Smooth muscle cell (in vitro differentiated cells): ENCODE results near the gene VSNL1. TPM values are rescaled to one million over a fixed set of nuclear protein-coding genes. Genes with fewer than 3 reads are reported as not detected.

Experiments
- DNase-seq: peaks from one replicate; lab custom pipeline; 2025; ENCODE audit not compliant: unreplicated experiment; lab: John Stamatoyannopoulos, UW
- H2AFZ ChIP-seq: fragments of 200-600 bp; sonication (generic); 2 replicates; pipeline ENCODE4 v1.6.0; 2016; ENCODE audit warnings: antibody characterized with exemption, low read depth, mild to moderate bottlenecking
- H3F3A ChIP-seq: fragments of 200-600 bp; sonication (generic); 2 replicates; pipeline ENCODE4 v1.6.0; 2017; ENCODE audit warnings: antibody characterized with exemption, low read depth
- H3K27ac ChIP-seq: fragments of 200-600 bp; sonication (generic); 2 replicates; pipeline ENCODE4 v1.5.1; 2016; ENCODE audit warnings: low read depth, mild to moderate bottlenecking
- H3K27me3 ChIP-seq: fragments of 200-600 bp; sonication (generic); 2 replicates; pipeline ENCODE4 v1.6.1; 2016; ENCODE audit warnings: low read depth, mild to moderate bottlenecking
- H3K36me3 ChIP-seq: fragments of 200-600 bp; sonication (generic); 2 replicates; pipeline ENCODE4 v1.5.1; 2016; ENCODE audit warnings: low read depth
- H3K4me1 ChIP-seq: fragments of 200-600 bp; sonication (generic); 2 replicates; pipeline ENCODE4 v1.5.1; 2016; ENCODE audit warnings: low read depth
- H3K4me2 ChIP-seq: fragments of 200-600 bp; sonication (generic); 2 replicates; pipeline ENCODE4 v1.6.0; 2016; ENCODE audit warnings: mild to moderate bottlenecking
- H3K4me3 ChIP-seq: fragments of 200-600 bp; sonication (generic); 2 replicates; pipeline ENCODE4 v1.5.1; 2016; ENCODE audit warnings: mild to moderate bottlenecking
- H3K79me2 ChIP-seq: fragments of 200-600 bp; sonication (generic); 2 replicates; pipeline ENCODE4 v1.6.0; 2016; ENCODE audit warnings: low read depth, mild to moderate bottlenecking
- H3K9ac ChIP-seq: fragments of 200-600 bp; sonication (generic); 2 replicates; pipeline ENCODE4 v1.6.0; 2016; ENCODE audit warnings: low read depth
- H3K9me3 ChIP-seq: fragments of 200-600 bp; sonication (generic); replicated peaks from 2 replicates; pipeline ENCODE4 v1.5.1; 2016; ENCODE audit warnings: low read depth
- H4K20me1 ChIP-seq: fragments of 200-600 bp; sonication (generic); 2 replicates; pipeline ENCODE4 v1.6.0; 2016; ENCODE audit warnings: low read depth
- CTCF ChIP-seq: fragments of 200-600 bp; sonication (generic); IDR thresholded peaks from 2 replicates; pipeline ENCODE4 v1.5.1; 2017; ENCODE audit warnings: borderline replicate concordance, mild to moderate bottlenecking, antibody characterized with exemption; ENCODE audit not compliant: insufficient read depth, poor library complexity, severe bottlenecking
- WGBS: methylation state at CpG from one replicate; pipeline ENCODE4 v1.1.7; 2016; ENCODE audit warnings: low lambda C conversion rate; 5-methylcytosine and 5-hydroxymethylcytosine counted together
- polyA plus RNA-seq: library from polyadenylated mRNA; unstranded; fragments of >200 nt; fragmentation: Nextera tagmentation; extraction: Ambion mirVana; gene quantifications from 2 replicates; pipeline ENCODE4 v1.2.1, GENCODE V29; 2016
- total RNA-seq: library from RNA; depleted of rRNA; stranded (reverse); fragments of >200 nt; gene quantifications from 2 replicates; pipeline ENCODE4 v1.2.3, GENCODE V29; 2014

The VSNL1 gene
- total and polyA plus RNA-seq, 2 experiments from 2014 or later: 2.8 to 4.5 TPM

GRCh38 chr2:17506736-17507616 is 33.5 kb upstream of the VSNL1 start:
- Histone ChIP-seq H3F3A (no peaks in the 10 kb centered on the region), H4K20me1 (no peaks in the 10 kb centered on the region), H3K4me3 (no peak overlapping the region), H3K27me3 (no peaks in the 10 kb centered on the region), H3K27ac (no peak overlapping the region), H3K4me2 (no peak overlapping the region), H3K9me3 (no peaks in the 10 kb centered on the region), H3K36me3 (no peaks in the 10 kb centered on the region), H2AFZ (peak overlapping the region; percentile 4), H3K9ac (no peak overlapping the region), H3K79me2 (no peaks in the 10 kb centered on the region), H3K4me1 (no peaks in the 10 kb centered on the region)
- DNase-seq: no peak
- no peak for TF ChIP-seq CTCF
- WGBS: 86% methylated on average over 2 of the region's 2 CpGs

DNA sequence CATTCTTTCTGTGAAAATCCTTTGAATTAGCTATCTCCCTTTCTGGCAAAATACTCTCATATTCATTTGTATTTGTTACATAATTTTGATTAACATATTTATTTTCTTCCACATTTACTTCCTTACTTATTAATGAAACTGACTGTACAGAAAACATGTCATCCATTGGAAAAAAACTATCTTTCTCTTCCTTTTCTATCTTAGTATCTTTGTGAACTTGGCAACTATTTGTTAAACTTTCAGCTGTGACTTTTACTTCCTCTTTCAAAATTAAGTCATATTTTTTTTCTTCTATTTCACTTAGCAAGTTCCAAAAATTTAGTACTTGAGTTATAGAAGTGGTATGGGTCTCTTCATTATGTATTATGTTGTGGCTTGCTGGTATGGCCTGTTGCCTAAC is 24.8 kb upstream of the VSNL1 start:
- H3K79me2 ChIP-seq: no peaks in the 10 kb centered on the region
- no peak overlapping the region for H3K4me3 ChIP-seq
- no peak overlapping the region for H2AFZ ChIP-seq
- H3K4me2 ChIP-seq: no peak overlapping the region
- H3K4me1 ChIP-seq: peaks cover 18% of the 10 kb centered on the region
- H3K9me3 ChIP-seq: no peaks in the 10 kb centered on the region
- H3K9ac ChIP-seq: no peak overlapping the region
- no peak for DNase-seq
- H4K20me1 ChIP-seq: no peaks in the 10 kb centered on the region
- no peak for TF ChIP-seq CTCF
- no peaks in the 10 kb centered on the region for H3K27me3 ChIP-seq
- no peak overlapping the region for H3K27ac ChIP-seq
- no peaks in the 10 kb centered on the region for H3F3A ChIP-seq
- H3K36me3 ChIP-seq: no peaks in the 10 kb centered on the region

DNA sequence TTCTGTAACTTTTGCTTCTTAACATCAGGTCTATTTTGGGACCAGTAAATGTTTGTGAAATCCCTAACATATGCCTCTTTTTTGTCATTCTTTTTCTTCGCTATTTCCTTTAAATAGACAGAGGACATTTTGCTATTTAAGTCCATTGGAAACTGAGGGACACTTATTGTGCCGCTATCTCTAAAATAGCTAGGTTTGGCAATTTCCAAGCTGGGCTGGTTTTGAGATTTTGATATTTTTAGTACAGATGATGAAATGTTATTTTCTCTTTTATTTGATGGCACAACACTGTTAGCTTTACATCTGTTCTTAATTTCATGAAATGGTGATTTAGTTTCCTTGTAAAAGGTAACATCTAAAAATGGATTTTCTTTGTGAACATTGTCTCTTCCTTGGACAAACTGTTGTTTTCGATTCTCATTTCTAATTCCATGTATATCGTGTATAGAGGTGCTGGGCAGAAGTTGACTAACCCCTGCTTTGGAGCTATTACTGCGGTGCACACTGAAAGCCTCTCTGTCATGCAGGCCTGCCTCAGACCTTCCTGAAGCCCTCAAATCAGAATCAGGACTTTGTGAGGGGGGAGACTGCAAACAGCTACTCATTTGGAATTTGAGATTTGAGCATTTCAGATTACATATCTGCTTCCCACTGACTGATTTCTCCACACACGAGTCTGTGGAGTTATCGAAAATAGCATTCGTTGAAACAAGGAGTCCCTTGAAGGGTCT is 22.9 kb upstream of the VSNL1 start:
- no peaks in the 10 kb centered on the region for H3K36me3 ChIP-seq
- H2AFZ ChIP-seq: peak overlapping the region; percentile 87
- H3K27me3 ChIP-seq: no peaks in the 10 kb centered on the region
- H3K4me1 ChIP-seq: peaks cover 18% of the 10 kb centered on the region
- H3K9ac ChIP-seq: peak overlapping the region; percentile 77
- H3F3A ChIP-seq: no peaks in the 10 kb centered on the region
- no peaks in the 10 kb centered on the region for H3K79me2 ChIP-seq
- no peak for DNase-seq
- WGBS: 41% methylated on average over 8 of the region's 8 CpGs
- H3K27ac ChIP-seq: peak overlapping the region; percentile 85
- peak overlapping the region; percentile 90 for H3K4me2 ChIP-seq
- H4K20me1 ChIP-seq: no peaks in the 10 kb centered on the region
- H3K4me3 ChIP-seq: peak overlapping the region; percentile 55
- H3K9me3 ChIP-seq: no peaks in the 10 kb centered on the region
- TF ChIP-seq CTCF: no peak
